Hepatocyte (in vitro differentiated cells): ENCODE measurements around the gene KDM4B. TPM values are rescaled to one million over a fixed set of nuclear protein-coding genes. Genes with fewer than 3 reads are reported as not detected.

ENCODE experiments used
- DNase-seq: peaks from one replicate; pipeline ENCODE4 v3.0.0-alpha.2; 2016; ENCODE audit warnings: low spot score
- H2AFZ ChIP-seq: fragments of 200-600 bp; sonication (generic); 2 replicates; pipeline ENCODE4 v1.6.0; 2016; ENCODE audit warnings: antibody characterized with exemption, mild to moderate bottlenecking
- H3K27ac ChIP-seq: fragments of 200-600 bp; sonication (generic); 2 replicates; pipeline ENCODE4 v1.5.1; 2016; ENCODE audit warnings: mild to moderate bottlenecking
- H3K27me3 ChIP-seq: fragments of 200-600 bp; sonication (generic); 2 replicates; pipeline ENCODE4 v1.6.1; 2016
- H3K36me3 ChIP-seq: fragments of 200-600 bp; sonication (generic); replicated peaks from 2 replicates; pipeline ENCODE4 v1.5.1; 2016; ENCODE audit warnings: low read depth; ENCODE audit not compliant: insufficient read depth
- H3K4me1 ChIP-seq: fragments of 200-600 bp; sonication (generic); 2 replicates; pipeline ENCODE4 v1.5.1; 2016; ENCODE audit warnings: mild to moderate bottlenecking, moderate library complexity; ENCODE audit not compliant: insufficient read depth
- H3K4me2 ChIP-seq: fragments of 200-600 bp; sonication (generic); 2 replicates; pipeline ENCODE4 v1.6.0; 2016
- H3K4me3 ChIP-seq: fragments of 200-600 bp; sonication (generic); 2 replicates; pipeline ENCODE4 v1.5.1; 2016; ENCODE audit warnings: mild to moderate bottlenecking
- H3K79me2 ChIP-seq: fragments of 200-600 bp; sonication (generic); 2 replicates; pipeline ENCODE4 v1.6.0; 2017; ENCODE audit warnings: mild to moderate bottlenecking
- H3K9me2 ChIP-seq: fragments of 200-600 bp; sonication (generic); replicated peaks from 2 replicates; pipeline ENCODE4 v1.6.0; 2017; ENCODE audit warnings: mild to moderate bottlenecking; ENCODE audit not compliant: insufficient read depth
- H3K9me3 ChIP-seq: fragments of 200-600 bp; sonication (generic); 2 replicates; pipeline ENCODE4 v1.5.1; 2016; ENCODE audit warnings: low read depth, mild to moderate bottlenecking
- H4K20me1 ChIP-seq: fragments of 200-600 bp; sonication (generic); 2 replicates; pipeline ENCODE4 v1.6.0; 2016; ENCODE audit warnings: mild to moderate bottlenecking; ENCODE audit not compliant: insufficient read depth, poor library complexity, severe bottlenecking
- CTCF ChIP-seq: fragments of 200-600 bp; sonication (generic); IDR thresholded peaks from 2 replicates; pipeline ENCODE4 v1.5.1; 2016; ENCODE audit warnings: antibody characterized with exemption, mild to moderate bottlenecking; ENCODE audit not compliant: poor library complexity
- EZH2 ChIP-seq: fragments of 200-600 bp; sonication (generic); IDR thresholded peaks from 2 replicates; pipeline ENCODE4 v1.6.1; 2016; ENCODE audit warnings: antibody characterized with exemption, mild to moderate bottlenecking, borderline replicate concordance
- EZH2phosphoT487 ChIP-seq: fragments of 200-600 bp; sonication (generic); IDR thresholded peaks from one replicate; pipeline ENCODE4 v1.6.1; 2018; ENCODE audit warnings: antibody characterized with exemption, mild to moderate bottlenecking, low read depth, moderate library complexity; ENCODE audit not compliant: unreplicated experiment, severe bottlenecking
- whole genome bisulfite sequencing: methylation state at CpG from one replicate; pipeline ENCODE4 v1.1.6; 2016; ENCODE audit warnings: low lambda C conversion rate; ENCODE audit errors: missing lambda C conversion rate; 5-methylcytosine and 5-hydroxymethylcytosine counted together
- polyA plus RNA-seq: library from polyadenylated mRNA; unstranded; fragments of >200 nt; fragmentation: Nextera tagmentation; extraction: Ambion mirVana; gene quantifications from 2 replicates; pipeline ENCODE4 v1.2.1, GENCODE V29; 2016
- total RNA-seq: library from RNA; depleted of rRNA; stranded (reverse); fragments of >200 nt; gene quantifications from 2 replicates; pipeline ENCODE4 v1.2.3, GENCODE V29; 2014

The KDM4B gene
- total and polyA plus RNA-seq, 2 experiments from 2014 or later, result 22.2 to 29.6 TPM

GRCh38 chr19:5093297-5093928, 124.5 kb downstream of the KDM4B start:
- Histone ChIP-seq H3K4me2 (no peak overlapping the region), H3K9me2 (no peaks in the 10 kb centered on the region), H3K27me3 (no peaks in the 10 kb centered on the region), H3K4me3 (no peak overlapping the region), H2AFZ (no peak overlapping the region), H3K36me3 (no peaks in the 10 kb centered on the region), H3K27ac (peak overlapping the region; percentile 95), H3K79me2 (no peaks in the 10 kb centered on the region), H3K9me3 (no peaks in the 10 kb centered on the region), H3K4me1 (peaks cover 21% of the 10 kb centered on the region), H4K20me1 (no peaks in the 10 kb centered on the region)
- no peak for TF ChIP-seq CTCF
- WGBS, result 88% methylated on average over 31 of the region's 31 CpGs
- no peak for DNase-seq

- TF ChIP-seq EZH2, result no peak
- no peak for TF ChIP-seq CTCF
- TF ChIP-seq EZH2phosphoT487, result no peak
- Histone ChIP-seq H3K9me2 (no peaks in the 10 kb centered on the region), H3K9me3 (peaks cover 2% of the 10 kb centered on the region), H3K4me2 (no peak overlapping the region), H3K27me3 (no peaks in the 10 kb centered on the region), H4K20me1 (no peaks in the 10 kb centered on the region), H3K36me3 (no peaks in the 10 kb centered on the region), H3K79me2 (no peaks in the 10 kb centered on the region), H2AFZ (no peak overlapping the region), H3K4me1 (peaks cover 21% of the 10 kb centered on the region), H3K4me3 (no peak overlapping the region), H3K27ac (no peak overlapping the region)
- no peak for DNase-seq
- WGBS, result 92% methylated on average over 24 of the region's 26 CpGs
These were observed 125.2 kb downstream of the KDM4B start for GRCh38 chr19:5093948-5094718.

DNA sequence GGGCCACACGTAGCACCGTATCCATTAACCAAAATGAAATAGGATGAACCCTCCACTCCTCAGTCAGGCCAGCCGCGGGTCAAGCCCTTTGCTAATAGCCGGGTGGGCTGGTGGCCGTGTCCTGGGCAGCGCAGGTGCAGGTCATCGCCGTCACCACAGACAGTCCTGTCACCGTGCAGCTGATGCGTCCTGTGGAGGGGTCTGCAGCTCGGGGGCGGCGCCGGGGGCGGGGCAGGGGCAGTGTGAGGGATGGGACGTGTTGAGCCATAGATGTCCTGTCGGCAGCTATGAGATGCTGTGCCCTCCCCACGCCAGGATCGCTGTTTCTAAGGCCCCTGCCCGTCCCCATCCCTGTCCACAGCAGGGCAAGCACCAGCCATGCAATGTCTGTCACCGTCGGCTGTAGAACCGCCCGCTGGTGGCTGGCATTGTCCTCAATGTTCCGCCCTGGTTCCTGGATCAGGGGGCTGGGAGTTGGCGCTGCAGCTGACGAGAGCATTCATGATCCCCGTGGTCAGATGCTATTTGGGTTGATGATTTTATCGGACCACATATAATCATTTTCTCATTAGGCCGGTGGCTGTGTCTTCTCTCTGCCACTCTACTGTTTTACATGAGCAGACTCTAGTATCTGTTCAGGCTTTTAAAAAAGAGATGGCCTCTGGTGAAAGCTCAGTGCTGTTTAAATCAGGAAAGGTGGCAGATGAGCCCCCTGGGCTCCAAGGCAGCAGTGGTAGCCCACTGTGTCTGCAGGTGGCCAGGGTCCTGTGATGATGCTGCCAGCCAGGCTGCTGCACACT, 126.1 kb downstream of the KDM4B start:
- Histone ChIP-seq H3K4me1 (peaks cover 21% of the 10 kb centered on the region), H3K27ac (no peak overlapping the region), H3K79me2 (no peaks in the 10 kb centered on the region), H2AFZ (no peak overlapping the region), H4K20me1 (no peaks in the 10 kb centered on the region), H3K4me2 (no peak overlapping the region), H3K9me2 (no peaks in the 10 kb centered on the region), H3K27me3 (no peaks in the 10 kb centered on the region), H3K9me3 (peaks cover 10% of the 10 kb centered on the region), H3K36me3 (no peaks in the 10 kb centered on the region), H3K4me3 (no peak overlapping the region)
- WGBS, result 96% methylated on average over 28 of the region's 31 CpGs
- DNase-seq, result no peak
- TF ChIP-seq EZH2phosphoT487 (no peak), CTCF (no peak), EZH2 (no peak)
